Upper lobe of left lung (tissue), 6 donors: Measurements from ENCODE around the gene GALNT11. TPM values are rescaled to one million over a fixed set of nuclear protein-coding genes. Genes with fewer than 3 reads are reported as not detected.

Experiments
- ATAC-seq, 2 donors: fragments of 200-7000 bp; cut with Tn5 transposase; one replicate each; pipeline ENCODE4 v1.9.1; 2022; ENCODE audit warnings: mild to moderate bottlenecking in 2 of 2, moderate library complexity in 2 of 2; ENCODE audit not compliant: low FRiP score in 2 of 2
- DNase-seq, 2 donors: peaks; one replicate each; pipeline ENCODE4 v3.0.0-alpha.2; 2019 to 2020
- H3K27ac ChIP-seq, 4 donors: fragments of 200-600 bp; sonication (generic); one replicate each; pipeline ENCODE4 v1.5.1; 2016 to 2019
- H3K27me3 ChIP-seq, 4 donors: fragments of 200-600 bp; sonication (generic); one replicate each; pipeline ENCODE4 v1.5.1; 2017 to 2019
- H3K36me3 ChIP-seq, 4 donors: fragments of 200-600 bp; sonication (generic); one replicate each; pipeline ENCODE4 v1.5.1; 2016 to 2019
- H3K4me1 ChIP-seq, 4 donors: fragments of 200-600 bp; sonication (generic); one replicate each; pipeline ENCODE4 v1.5.1; 2018 to 2019
- H3K4me3 ChIP-seq, 4 donors: fragments of 200-600 bp; sonication (generic); one replicate each; pipeline ENCODE4 v1.5.1; 2017 to 2019; ENCODE audit warnings: mild to moderate bottlenecking in 2 of 4, moderate library complexity in 1 of 4
- H3K9me3 ChIP-seq, 4 donors: fragments of 200-600 bp; sonication (generic); one replicate each; pipeline ENCODE4 v1.5.1; 2018 to 2019
- EP300 ChIP-seq, 4 donors: sonication (generic); formaldehyde crosslinking; IDR thresholded peaks; one replicate each; pipeline ENCODE4 v1.5.1; 2017; ENCODE audit warnings: antibody characterized with exemption in 4 of 4, control low read depth in 2 of 4
- POLR2A ChIP-seq, 4 donors: fragments of 450-650 bp; IDR thresholded peaks; one replicate each; pipeline ENCODE4 v1.5.1; 2016 to 2017; ENCODE audit warnings: antibody characterized with exemption in 4 of 4, mild to moderate bottlenecking in 2 of 4
- POLR2AphosphoS5 ChIP-seq, 2 donors: sonication (generic); formaldehyde crosslinking; IDR thresholded peaks; one replicate each; pipeline ENCODE4 v1.5.1; 2017; ENCODE audit warnings: antibody characterized with exemption in 2 of 2
- WGBS, 2 donors: methylation state at CpG; one replicate each; pipeline ENCODE4 v1.1.5; 2017 to 2018; 5-methylcytosine and 5-hydroxymethylcytosine counted together
- total RNA-seq, 6 donors: library from RNA; depleted of rRNA in 4 of 6; stranded (reverse); fragments of >200 nt in 4 of 6; gene quantifications; one replicate each; pipeline versions ENCODE4 v1.1.0 to v1.2.1, GENCODE V29; 2016 to 2021
- TF ChIP-seq, protein P1 (sequence below), 6 experiments: fragments of 450-650 bp in 4 of 6; fragments of 200-600 bp in 2 of 6; sonication (generic) in 2 of 6; IDR thresholded peaks; one replicate each; pipeline ENCODE4 v1.5.1; 2016 to 2019; ENCODE audit warnings: antibody characterized with exemption in 6 of 6
- donor health status: DM: no; HTN: no; CAD: no; lungs with moderate emphysema.
- donor health status: DM: no; HTN: yes; CAD: no; lungs with severe emphysema.

The GALNT11 gene
- total RNA-seq, 6 donors from 2014 or later = 31.2 to 63.8 (median 43.2) TPM

DNA sequence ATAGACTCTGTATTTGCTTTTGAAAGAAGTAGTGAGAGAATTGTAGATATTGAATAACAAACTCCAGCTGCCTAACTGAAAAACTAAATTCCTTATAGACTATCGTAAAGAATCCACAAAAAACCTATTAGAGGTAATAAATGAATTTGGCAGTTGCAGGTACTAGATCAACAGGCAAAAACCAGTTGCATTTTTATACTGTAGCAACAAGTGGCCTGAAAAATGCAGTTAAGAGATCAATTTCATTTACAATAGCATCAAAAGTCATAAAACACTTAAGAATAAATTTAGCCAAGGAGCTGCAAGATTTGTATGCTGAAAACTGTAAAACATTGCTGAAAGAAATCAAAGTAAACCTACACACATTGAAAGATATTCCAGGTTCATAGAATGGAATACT, 70.3 kb downstream of the GALNT11 start:
- Histone ChIP-seq H3K4me3 (no peak overlapping the region), H3K36me3 (peaks cover 0 to 1% (median 0%) of the 10 kb centered on the region in 4 donors), H3K27ac (no peak overlapping the region), H3K27me3 (no peaks in the 10 kb centered on the region), H3K9me3 (no peaks in the 10 kb centered on the region), H3K4me1 (no peaks in the 10 kb centered on the region)
- TF ChIP-seq EP300 (IDR thresholded peaks at IDR 0.05) = no peak
- no peak for TF ChIP-seq POLR2A (IDR thresholded peaks at IDR 0.05)
- TF ChIP-seq, protein P1, sequence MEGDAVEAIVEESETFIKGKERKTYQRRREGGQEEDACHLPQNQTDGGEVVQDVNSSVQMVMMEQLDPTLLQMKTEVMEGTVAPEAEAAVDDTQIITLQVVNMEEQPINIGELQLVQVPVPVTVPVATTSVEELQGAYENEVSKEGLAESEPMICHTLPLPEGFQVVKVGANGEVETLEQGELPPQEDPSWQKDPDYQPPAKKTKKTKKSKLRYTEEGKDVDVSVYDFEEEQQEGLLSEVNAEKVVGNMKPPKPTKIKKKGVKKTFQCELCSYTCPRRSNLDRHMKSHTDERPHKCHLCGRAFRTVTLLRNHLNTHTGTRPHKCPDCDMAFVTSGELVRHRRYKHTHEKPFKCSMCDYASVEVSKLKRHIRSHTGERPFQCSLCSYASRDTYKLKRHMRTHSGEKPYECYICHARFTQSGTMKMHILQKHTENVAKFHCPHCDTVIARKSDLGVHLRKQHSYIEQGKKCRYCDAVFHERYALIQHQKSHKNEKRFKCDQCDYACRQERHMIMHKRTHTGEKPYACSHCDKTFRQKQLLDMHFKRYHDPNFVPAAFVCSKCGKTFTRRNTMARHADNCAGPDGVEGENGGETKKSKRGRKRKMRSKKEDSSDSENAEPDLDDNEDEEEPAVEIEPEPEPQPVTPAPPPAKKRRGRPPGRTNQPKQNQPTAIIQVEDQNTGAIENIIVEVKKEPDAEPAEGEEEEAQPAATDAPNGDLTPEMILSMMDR (IDR thresholded peaks at IDR 0.05) = no peak
- no peak for TF ChIP-seq POLR2AphosphoS5 (IDR thresholded peaks at IDR 0.05)
- DNase-seq = no peak
- no peak for ATAC-seq
- 94 to 100% methylated on average over 1 of the region's 1 CpG for WGBS, 2 donors

DNA sequence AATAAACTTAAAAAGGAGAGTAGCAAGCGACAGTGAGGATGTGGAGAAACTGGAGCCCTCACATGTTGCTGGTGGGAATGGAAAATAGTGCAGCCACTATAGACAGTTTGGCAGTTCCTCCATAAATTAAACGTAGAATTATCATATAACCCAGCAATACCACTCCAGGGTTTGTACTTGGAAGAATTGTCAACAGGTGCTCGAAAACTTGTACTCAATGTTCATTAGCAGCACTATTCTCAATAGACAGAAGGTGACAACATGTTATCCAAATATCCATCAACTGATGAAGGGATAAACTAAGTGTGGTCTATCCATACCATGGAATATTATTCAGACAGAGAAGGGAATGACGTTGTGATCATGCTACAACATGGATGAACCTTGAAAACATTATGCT, 71.9 kb downstream of the GALNT11 start:
- Histone ChIP-seq H3K27ac (no peak overlapping the region), H3K9me3 (no peaks in the 10 kb centered on the region), H3K4me3 (no peak overlapping the region), H3K27me3 (no peaks in the 10 kb centered on the region), H3K4me1 (no peaks in the 10 kb centered on the region), H3K36me3 (peaks cover 0 to 14% (median 0%) of the 10 kb centered on the region in 4 donors)
- DNase-seq (no peak), ATAC-seq (no peak)
- WGBS, 2 donors = 93% methylated on average over 4 of the region's 4 CpGs
- TF ChIP-seq EP300 (IDR thresholded peaks at IDR 0.05) = no peak
- TF ChIP-seq, protein P1 (IDR thresholded peaks at IDR 0.05) = no peak
- TF ChIP-seq POLR2A (IDR thresholded peaks at IDR 0.05) = no peak
- TF ChIP-seq POLR2AphosphoS5 (IDR thresholded peaks at IDR 0.05) = no peak

DNA sequence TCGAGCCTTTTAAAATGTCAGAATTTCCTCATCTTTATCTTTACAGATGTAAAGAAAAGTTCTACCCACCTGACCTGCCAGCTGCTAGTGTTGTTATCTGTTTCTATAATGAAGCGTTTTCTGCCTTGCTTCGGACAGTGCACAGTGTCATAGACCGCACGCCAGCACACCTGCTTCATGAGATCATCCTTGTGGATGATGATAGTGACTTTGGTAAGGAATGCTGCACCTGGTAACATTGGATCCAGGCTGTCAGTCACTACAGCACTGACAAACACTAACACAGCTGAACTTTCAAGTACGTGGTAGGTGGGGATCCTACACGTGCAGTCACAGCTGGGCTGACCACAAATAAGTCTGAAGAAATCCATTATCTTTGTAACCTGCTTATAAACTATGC, 77.6 kb downstream of the GALNT11 start:
- DNase-seq (no peak), ATAC-seq (no peak)
- Histone ChIP-seq H3K9me3 (no peaks in the 10 kb centered on the region), H3K27me3 (no peaks in the 10 kb centered on the region), H3K4me3 (no peak overlapping the region), H3K36me3 (peaks cover 8 to 59% (median 20%) of the 10 kb centered on the region in 4 donors), H3K27ac (no peak overlapping the region), H3K4me1 (no peaks in the 10 kb centered on the region)
- TF ChIP-seq POLR2A (IDR thresholded peaks at IDR 0.05) (no peak), EP300 (IDR thresholded peaks at IDR 0.05) (no peak), POLR2AphosphoS5 (IDR thresholded peaks at IDR 0.05) (no peak)
- TF ChIP-seq, protein P1 (IDR thresholded peaks at IDR 0.05) = no peak
- WGBS, 2 donors = 91 to 97% methylated on average over 7 of the region's 7 CpGs

DNA sequence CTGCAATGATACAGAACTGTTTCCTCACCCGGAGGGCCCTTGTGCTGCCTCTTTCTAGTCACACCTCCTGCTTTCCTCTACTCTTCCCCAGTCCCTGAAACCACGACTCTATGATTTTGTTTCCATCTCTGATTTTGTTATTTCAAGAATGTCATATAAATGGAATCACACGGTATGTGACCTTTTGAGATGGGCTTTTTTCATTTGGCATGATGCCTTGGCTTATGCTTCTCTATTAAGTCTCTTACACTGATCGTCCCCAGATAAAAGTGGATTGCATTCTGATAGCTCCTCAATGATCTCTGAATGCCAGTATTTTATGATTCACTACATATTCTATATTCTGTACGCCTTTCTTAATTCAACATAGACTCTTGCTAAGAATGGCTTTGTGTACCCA, 78.2 kb downstream of the GALNT11 start:
- Histone ChIP-seq H3K36me3 (peaks cover 8 to 63% (median 21%) of the 10 kb centered on the region in 4 donors), H3K4me3 (no peak overlapping the region), H3K27me3 (no peaks in the 10 kb centered on the region), H3K27ac (no peak overlapping the region), H3K4me1 (no peaks in the 10 kb centered on the region), H3K9me3 (no peaks in the 10 kb centered on the region)
- no peak for DNase-seq
- TF ChIP-seq POLR2AphosphoS5 (IDR thresholded peaks at IDR 0.05) (no peak), POLR2A (IDR thresholded peaks at IDR 0.05) (no peak), EP300 (IDR thresholded peaks at IDR 0.05) (no peak)
- TF ChIP-seq, protein P1 (IDR thresholded peaks at IDR 0.05) = no peak
- 82 to 84% methylated on average over 5 of the region's 5 CpGs for WGBS, 2 donors
- ATAC-seq = no peak

DNA sequence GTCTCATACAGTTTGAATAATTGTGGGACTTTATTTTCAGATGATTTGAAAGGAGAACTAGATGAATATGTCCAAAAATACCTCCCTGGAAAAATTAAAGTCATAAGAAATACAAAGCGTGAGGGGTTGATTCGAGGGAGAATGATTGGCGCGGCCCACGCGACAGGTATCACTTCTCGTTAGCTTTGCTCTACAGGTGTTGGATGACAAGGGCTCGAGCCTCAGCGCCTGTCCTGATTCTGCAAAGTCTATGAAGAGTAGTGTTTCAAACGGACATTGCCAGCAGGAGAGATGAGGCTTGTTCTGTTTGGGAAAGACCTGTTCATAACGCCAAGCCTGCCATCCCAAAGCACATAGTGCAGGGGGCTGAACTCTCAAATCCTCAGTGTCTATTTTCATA, 79.7 kb downstream of the GALNT11 start:
- Histone ChIP-seq H3K27me3 (no peaks in the 10 kb centered on the region), H3K4me3 (no peak overlapping the region), H3K36me3 (peaks cover 8 to 69% (median 21%) of the 10 kb centered on the region in 4 donors), H3K27ac (no peak overlapping the region), H3K9me3 (no peaks in the 10 kb centered on the region), H3K4me1 (no peaks in the 10 kb centered on the region)
- ATAC-seq (no peak), DNase-seq (no peak)
- TF ChIP-seq EP300 (IDR thresholded peaks at IDR 0.05) (no peak), POLR2A (IDR thresholded peaks at IDR 0.05) (no peak), POLR2AphosphoS5 (IDR thresholded peaks at IDR 0.05) (no peak)
- TF ChIP-seq, protein P1 (IDR thresholded peaks at IDR 0.05) = no peak
- 92 to 96% methylated on average over 11 of the region's 11 CpGs for WGBS, 2 donors
